HG03571 (cell line): ENCODE data around the gene DDX56.
"Not testable (repeated sequence)": the region's sequence is repeated elsewhere in the genome, so short reads cannot be mapped to it uniquely, and the experiment has no call there.

Experiments
- ATAC-seq: cut with Tn5 transposase; IDR thresholded peaks from one replicate; pipeline ENCODE4 v1.9.1; 2021; ENCODE audit not compliant: unreplicated experiment

DDX56 gene

DNA sequence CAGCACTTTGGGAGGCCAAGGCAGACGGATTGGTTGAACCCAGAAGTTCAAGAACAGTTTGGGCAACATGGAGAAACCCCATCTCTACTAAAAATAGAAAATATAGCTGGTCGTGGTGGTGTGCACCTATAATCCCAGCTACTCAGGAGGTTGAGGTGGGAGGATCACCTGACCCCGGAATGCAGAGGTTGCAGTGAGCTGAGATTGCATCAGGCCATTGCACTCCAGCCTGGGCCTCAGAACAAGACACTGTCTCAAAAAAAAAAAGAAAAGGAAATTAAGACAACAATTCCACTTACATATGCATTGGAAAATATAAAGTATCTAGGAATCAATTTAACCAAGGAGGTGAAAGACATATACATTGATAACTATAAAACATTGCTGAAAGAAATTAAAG is 25.5 kb upstream of the DDX56 start:
- ATAC-seq, result no peak

DNA sequence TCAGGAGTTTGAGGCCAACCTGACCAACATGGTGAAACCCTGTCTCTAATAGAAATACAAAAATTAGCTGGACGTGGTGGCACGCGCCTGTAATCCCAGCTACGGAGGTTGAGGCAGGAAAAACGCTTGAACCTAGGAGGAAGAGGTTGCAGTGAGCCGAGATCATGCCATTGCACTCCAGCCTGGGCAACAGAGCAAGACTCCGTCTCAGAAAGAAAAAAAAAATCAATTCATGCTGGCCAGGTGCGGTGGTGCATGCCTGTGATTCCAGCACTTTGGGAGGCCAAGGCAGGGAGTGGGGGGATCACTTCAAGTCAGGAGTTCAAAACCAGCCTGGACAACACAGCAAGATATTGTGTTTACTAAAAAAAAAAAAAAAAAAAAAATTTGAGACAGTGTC is 23.5 kb upstream of the DDX56 start:
- ATAC-seq, result not testable (repeated sequence)

GRCh38 chr7:44595934-44596635 is 22.4 kb upstream of the DDX56 start:
- no peak for ATAC-seq

GRCh38 chr7:44590910-44591309 is 17.2 kb upstream of the DDX56 start:
- ATAC-seq, result no peak

- ATAC-seq, result no peak
Measured at GRCh38 chr7:44587843-44588711, 14.4 kb upstream of the DDX56 start.

DNA sequence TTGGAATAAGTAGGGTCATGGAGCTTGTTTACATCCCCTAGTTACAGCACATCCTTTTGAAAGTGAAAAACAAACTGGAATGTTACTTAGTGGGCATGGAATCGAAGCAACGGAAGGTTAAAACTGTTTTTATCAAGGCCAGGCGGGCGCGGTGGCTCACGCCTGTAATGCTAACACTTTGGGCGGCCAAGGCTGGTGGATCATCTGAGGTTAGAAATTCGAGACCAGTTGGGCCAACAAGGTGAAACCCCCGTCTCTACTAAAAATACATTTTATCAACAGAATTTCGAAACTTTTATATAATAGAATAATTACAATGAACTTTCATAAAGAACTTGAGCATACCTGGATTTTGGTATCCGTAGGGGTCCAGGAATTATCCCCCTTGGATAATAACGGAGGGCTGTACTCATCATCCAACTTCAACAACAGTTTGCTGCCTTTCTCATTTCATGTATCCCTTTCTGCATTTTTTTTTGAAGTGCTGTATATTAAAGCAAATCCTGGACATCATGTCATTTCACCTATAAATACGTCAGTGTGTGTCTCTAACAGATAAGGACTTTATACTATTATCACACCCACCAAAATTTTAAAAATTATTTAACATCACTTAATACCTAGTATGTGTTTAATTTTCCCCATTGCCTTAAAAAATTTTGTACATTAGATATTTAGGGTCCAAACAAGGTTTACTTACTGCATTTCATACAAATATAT is 9.6 kb upstream of the DDX56 start:
- ATAC-seq, result no peak

GRCh38 chr7:44581879-44582603 is 8.3 kb upstream of the DDX56 start, which contains the start of gene TMED4:
Gene TMED4 (minus strand): TSS chr7:44582231. CDS start chr7:44582206, 25 bp downstream.
- ATAC-seq, result peak; percentile 81

DNA sequence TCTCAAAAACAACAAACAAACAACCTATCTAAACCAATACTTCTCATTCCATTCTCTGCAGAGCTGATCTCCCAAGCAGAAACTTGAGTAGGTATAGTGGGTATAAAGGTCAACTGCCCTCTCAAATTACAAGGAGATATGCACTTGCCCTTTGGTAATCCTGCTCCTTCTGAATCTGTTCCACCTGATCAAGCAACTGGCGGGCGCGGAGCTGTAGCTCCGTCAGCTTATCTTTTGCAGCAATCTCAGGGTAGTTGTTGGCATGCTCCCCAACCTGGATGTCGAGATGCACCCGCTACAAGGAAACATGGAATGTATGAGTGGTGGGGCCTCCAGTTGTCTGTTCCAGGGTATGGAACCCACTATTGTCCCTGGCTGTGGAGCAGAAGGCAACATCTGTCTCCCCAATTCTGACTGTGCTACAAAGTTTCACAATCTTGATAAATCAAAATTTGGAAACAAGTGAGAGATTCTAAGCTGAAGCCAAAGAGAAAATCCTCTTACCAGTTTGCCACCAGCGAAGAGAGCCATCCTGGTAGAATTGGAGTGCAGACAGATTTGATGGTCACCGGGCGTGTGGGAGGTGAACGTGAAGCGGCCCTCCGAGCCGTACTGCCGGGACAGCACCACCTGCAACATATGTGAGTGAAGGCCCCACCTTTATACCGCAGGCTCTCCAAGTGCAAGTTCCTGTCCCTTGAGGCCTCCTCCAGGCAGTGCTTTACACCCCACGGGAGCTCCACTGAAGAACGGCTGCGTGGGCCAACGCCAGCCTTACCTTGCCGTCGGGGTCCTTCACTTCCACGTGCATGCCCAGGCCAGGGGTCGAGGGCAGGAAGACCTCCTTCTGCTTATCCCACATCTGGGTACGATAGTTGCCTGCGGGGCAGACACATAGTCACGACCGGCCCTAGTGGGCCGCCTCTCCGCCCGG is 7.5 kb upstream of the DDX56 start:
- peak; percentile 7 for ATAC-seq

DNA sequence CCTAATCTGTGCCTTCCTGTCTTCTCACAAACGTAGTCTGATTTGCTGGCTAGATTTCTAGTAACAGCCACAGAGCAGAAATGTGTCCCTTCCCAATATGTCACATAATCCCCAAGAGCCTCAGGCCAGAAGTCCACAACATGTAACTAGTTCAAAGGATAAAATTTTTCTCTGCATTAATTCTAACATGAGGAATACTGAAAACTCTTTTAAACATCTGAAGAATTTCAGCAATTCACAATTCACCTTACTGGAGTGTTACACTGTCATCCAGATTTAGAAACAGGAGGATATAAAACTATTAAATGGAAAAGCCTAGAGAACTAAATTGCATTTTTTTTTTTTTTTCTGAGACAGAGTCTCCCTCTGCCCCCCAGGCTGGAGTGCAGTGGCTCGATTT is 2.5 kb upstream of the DDX56 start:
- no peak for ATAC-seq

- no peak for ATAC-seq
Measured at GRCh38 chr7:44575054-44575453, 1.3 kb upstream of the DDX56 start.

DNA sequence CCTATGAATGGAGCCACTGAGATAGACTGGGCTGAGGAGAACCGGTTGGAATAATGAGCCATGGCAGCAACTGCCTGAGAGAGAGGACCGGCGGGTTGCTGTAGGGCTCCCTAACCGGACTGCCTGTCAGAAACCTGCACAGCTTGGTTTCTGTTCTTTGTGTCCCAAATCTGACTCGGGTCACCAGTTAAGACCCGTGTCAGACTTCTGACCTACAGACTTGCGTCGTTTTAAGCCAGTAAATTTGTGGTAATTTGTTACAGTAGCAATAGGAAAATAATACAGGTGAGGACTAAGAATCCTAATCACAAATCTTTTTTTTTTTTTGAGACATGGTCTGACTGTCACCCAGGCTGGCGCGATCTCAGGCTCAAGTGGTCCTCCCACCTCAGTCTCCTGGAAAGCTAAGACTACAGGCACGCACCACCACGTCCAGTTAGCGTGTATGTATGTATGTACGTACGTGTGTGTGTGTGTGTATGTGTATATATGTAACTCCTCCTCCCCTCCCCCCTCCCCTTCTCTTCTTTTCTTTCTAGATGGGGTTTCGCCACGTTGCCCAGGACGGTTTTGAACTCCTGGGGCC is 672 bp upstream of the DDX56 start:
- ATAC-seq, result peak; percentile 12

DNA sequence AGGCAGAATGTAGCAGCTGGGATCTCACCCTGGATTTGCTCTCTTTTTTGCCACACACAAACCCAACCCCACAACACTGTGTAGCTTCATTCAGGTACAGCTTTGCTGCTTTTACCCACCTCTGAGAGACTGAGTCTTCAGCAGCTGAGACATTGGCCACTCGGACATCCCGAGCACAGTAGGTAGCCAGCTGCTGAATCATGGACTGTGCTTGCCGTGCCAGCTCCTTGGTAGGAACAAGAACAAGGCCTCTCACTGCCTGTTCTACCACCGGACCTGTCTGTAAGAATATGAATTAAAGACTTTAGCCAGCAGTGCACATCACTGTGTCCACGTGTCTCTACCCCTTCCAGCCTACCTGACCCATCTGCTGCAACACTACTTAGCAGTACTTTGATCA is 937 bp downstream of the DDX56 start:
- ATAC-seq, result no peak

GRCh38 chr7:44569959-44570358 is 3.7 kb downstream of the DDX56 start:
- no peak for ATAC-seq

DNA sequence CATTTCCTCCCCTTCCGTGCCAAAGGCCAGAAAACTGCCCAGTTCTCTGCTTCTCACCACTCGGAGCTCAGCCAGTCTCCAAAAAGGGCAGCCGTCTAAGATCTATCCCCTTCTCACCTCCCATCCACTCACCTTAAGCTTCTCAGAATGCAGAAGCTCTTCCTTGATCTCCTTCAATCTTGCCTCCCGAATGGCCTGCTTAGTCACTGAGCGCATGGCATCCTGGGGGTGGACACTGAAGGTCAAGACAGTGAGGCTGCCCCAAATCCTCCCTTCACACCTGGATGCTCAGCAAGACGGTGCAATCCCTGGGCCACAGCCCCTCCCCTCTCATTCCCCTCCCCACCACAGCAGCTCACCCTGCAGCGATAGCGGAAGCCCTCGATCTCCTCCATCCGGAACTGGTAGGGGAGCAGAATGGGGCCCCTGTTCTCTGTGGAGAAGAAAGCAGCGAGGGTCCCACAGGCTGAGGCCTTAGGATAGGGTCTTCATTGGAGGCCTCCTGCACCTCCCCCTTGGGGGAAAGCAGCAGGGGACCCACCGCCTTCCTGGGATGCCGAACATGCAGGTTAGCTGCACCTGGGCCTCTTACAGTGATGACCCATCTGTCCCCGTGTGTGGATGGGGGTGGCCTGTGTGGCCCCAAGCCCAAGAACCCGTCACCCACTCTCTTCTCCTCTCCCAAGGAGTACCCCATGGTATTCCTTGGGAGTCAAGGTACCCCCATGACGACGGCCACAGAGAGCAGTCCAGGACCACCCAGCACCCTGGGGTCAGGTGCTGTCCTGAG is 4.7 kb downstream of the DDX56 start:
- no peak for ATAC-seq

- ATAC-seq, result no peak
Measured at GRCh38 chr7:44567884-44568283, 5.8 kb downstream of the DDX56 start.

GRCh38 chr7:44566680-44567079 is 7.0 kb downstream of the DDX56 start:
- no peak for ATAC-seq

DNA sequence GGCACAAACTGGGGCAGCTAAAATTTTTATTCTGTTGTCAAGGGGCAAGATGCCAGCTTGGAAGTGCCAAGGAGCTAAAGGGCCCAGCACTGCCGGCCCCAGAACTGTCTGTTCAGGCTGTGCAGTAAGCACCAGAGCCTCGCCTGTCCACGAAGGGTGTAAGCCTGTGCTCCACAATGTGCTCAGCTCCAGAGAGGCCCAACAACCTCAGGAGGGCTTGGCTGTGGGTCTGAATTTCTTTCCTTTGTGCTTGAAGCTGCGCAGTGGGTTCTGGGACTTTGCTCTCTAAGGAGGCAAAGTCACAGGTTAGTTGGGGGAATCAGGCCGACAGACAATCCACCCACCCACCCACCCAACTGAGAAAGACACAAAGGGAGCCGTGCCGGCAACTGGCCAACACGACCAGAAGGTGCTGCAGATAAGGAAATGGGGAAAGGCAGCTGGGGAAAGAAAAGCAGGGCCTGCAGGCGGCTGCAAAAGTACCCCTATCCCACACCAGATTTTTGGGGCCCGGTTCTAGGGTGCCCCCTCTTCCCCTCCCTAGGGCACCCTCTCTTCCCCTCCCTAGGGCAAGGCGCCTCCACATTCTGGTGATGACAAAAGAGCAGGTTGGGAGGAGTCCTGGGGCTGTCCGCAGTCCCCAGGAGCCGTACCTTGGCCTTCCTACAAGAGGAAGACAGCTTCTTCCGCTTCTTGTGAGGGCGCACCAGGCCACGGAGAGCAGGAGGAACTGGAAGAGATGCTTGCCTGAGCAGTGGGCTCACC is 7.7 kb downstream of the DDX56 start:
- no peak for ATAC-seq
